Erythroblast (primary cell): Measurements from ENCODE around the gene MYO1G.
A peak's percentile ranks its signal among the peaks of the same experiment; 100 is the strongest.

Experiments
- DNase-seq, 2 experiments: peaks; one replicate each; lab custom pipeline; 2025; lab: John Stamatoyannopoulos, UW
- GATA1 ChIP-seq: IDR thresholded peaks from 2 replicates; pipeline ENCODE4 v1.6.1; 2011; ENCODE audit warnings: low read depth, mild to moderate bottlenecking, control low read depth, low read length, moderate library complexity
- POLR2A ChIP-seq: IDR thresholded peaks from 2 replicates; pipeline ENCODE4 v1.6.1; 2011; ENCODE audit warnings: mild to moderate bottlenecking, low read length

MYO1G gene

DNA sequence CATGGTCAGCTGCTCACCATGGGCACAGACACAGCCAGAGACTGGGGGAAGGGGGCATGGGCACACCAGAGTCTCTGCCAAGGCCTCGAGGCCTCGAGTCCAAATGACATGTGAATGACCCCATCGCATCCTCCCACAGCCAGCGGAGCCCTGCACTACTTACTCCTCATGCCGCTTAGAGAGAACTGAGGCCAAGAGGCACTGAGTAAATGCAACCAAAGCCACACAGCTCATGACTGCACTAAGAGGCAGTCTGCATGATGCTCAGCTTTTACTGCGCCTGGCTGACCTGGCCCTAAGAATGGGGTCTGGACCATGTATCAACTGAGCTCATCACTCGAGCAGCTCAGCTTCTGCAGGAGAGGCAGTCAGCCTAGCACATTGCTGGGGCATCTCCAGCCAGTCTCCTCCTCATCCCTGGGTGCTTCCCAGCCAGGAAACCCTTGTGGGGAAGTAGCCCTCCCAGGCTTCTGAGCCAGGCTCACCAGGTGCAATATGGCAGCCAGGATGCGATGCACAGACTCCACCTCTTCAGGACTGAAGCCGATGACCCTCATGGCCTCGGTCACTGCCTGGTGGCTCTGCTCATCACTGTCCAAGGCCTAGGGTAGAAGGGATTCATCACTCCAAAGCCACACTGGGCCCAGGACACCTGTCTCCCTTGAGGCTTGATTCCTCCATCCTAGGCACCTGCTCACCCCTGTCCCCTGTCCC, 7.5 kb downstream of the MYO1G start:
- TF ChIP-seq POLR2A (no peak), GATA1 (no peak)
- no peak for DNase-seq

DNA sequence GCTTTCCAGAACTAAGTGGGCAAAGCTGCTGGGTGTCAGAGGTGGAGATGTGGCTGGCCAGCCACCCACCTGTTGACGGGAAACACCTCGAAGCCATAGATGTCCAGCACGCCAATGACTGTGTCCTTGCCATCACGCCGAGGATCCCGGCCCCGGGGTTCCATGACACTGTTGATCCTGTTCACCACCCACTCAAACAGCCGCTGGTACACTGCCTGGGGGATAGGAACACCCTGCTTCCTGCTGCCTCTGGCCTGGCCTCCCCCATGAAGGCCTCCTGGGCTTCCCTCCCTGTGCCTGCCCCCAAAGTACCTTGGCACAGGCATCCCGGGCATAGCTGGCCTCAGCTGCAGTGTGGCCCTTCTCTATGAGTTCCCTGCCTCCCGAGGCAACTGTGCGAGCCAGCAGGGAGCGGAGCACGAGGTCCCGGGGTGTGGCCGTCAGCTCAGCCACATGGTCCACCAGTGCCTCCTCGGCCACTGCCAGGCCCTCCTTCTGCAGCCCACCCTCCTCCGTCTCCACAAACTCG, 8.2 kb downstream of the MYO1G start:
- DNase-seq, result no peak
- TF ChIP-seq GATA1, result no peak
- no peak for TF ChIP-seq POLR2A

DNA sequence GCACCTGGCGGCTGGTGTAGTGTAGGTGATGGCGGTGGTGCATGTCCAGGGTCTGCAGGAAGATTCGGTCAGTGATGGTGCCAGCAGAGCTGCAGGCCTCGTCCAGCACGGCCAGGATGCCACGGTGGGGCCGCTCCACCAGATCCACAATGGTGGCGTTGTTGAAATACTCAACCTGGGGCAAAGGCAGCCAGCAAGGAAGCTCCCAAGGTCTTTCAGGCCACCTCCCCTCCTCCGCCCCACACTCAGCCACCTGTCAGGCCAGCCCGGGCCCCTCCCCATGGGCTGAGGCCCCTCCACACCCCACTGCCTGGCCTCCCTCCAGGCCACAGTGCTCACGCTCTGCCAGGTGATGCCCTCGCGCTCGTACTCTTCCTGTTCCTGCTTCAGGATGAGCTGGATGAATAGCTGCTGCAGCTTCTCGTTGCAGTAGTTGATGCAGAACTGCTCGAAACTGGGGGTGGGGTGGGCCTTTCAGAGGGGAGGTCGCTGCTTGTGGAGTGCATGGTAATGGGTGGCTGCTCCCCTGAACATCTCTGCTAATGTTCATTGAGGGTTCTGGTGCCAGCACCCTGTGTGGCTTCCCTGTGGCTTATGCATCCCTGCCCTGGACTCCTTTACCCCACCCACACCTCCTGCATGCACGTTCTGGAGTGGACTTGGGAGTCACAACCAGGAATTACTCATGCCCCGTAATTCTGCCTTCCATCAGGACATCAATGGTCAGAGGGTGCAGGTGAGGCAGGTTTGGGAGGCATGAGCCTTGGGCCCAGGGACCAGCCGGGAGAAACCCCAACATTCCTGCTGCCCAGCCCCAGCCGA, 8.9 kb downstream of the MYO1G start:
- no peak for TF ChIP-seq GATA1
- TF ChIP-seq POLR2A, result no peak
- no peak for DNase-seq

DNA sequence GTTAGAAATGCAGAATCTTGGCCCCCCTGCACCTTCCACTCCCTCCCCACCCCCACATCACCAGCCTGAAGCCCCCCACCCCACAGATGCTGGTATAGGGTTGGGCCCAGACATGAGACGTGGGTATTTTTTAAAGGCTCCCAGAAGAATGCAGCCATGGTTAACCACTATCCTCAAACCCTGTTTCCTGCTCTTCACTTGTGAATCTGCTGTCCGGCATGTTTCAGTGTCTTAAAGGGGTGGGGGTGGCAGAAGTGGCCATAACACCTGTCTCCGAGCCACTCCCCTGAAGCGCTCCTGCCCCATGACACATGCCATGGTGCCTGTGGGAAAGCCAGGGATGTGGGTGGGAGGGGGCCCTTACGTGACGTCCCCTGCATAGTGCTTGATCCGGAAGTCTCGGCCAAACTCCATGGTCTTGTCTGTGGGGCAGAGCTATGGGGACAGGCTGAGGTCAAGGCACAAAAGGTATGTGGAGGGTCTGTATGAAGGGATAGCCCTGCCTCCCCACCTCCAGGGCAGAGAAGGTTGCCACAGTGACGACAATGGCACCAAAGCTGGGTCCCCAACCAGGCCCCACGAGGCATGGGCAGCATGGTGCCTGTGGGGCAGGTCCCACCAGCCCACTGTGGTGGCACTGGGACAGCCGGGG, 9.6 kb downstream of the MYO1G start:
- TF ChIP-seq POLR2A, result no peak
- no peak for DNase-seq

DNA sequence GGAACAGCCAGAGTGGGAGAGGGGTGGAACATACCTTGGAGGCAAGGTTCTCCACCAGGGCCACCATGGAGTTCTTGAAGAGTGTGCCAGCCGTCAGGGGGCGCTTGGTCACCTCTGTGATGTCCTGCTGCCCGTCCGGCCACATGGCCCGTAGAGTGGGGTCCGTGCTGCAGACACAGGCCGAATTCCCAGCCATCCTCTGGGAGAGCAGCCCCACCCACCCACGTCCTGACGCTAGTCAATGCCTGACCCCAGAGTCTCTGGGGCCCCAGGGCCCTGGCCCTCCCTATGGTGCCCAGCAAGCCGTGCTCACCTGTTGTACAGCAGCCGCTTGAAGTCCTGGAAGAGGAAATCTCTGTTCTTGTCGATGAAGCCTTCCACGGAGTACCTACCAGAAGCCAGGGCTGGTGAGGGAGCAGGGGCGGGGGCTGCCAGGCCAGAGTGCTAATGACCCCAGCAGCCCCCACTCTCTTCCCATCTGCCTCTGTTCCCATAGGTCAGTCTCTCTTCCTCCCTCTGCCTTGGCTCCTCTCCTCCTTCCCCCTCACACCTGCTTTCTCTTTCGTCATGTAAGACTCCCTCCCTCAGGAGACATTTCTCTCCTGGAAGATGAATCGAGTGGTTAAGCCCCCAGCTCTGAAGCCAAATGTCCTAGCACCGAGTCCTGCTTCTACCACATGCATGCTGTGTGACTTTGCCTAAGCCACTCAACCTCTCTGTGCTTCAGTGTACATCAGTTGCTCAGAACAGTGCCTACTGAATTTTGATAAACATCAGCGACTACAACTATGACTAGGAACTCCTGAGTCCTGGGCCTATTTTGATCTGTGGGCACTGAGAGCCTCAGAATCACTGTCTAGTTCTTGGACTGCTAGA, 11.0 kb downstream of the MYO1G start:
- DNase-seq, result peak in 1 of 2 experiments; percentile 30
- TF ChIP-seq GATA1, result no peak
- no peak for TF ChIP-seq POLR2A

DNA sequence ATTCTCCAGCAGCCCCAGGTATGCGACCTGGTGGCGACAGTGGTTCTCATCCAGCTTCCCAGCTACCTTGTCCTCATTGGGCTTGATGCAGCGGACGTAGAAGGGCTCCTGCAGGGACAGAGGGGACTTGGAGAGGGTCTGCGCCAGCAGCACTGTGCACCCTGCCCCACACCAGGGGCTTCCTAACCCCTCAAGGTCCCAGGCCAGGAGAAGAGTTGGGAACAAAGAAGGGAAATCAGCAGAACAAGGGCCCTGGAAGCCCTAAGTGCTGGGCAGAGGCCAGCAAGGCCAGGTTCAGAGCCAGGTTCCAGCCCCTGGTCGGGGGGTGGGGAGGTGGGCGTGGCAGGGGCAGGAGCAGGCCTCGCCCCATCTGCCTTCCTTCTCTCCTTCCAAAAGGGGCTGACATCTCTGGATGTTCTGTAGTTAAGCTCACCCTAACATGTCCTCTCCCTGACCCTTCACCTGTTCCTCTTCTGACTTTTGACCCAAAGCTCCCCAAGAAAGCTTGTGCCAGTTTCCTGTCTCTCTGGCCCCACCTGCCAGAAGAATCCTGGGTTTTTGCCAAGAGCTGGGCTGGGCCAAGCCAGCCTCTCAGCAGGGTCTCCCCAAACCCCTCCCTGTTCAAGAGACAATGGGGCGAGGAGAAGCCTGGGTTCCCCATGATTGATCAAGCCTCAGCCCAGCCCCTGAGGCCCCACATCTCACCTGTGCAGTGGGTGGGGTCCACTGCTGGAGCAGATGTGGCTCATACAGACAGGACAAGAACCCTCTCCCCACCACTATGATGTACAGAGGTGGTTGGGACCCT, 11.9 kb downstream of the MYO1G start:
- DNase-seq, result no peak
- TF ChIP-seq POLR2A (no peak), GATA1 (no peak)

DNA sequence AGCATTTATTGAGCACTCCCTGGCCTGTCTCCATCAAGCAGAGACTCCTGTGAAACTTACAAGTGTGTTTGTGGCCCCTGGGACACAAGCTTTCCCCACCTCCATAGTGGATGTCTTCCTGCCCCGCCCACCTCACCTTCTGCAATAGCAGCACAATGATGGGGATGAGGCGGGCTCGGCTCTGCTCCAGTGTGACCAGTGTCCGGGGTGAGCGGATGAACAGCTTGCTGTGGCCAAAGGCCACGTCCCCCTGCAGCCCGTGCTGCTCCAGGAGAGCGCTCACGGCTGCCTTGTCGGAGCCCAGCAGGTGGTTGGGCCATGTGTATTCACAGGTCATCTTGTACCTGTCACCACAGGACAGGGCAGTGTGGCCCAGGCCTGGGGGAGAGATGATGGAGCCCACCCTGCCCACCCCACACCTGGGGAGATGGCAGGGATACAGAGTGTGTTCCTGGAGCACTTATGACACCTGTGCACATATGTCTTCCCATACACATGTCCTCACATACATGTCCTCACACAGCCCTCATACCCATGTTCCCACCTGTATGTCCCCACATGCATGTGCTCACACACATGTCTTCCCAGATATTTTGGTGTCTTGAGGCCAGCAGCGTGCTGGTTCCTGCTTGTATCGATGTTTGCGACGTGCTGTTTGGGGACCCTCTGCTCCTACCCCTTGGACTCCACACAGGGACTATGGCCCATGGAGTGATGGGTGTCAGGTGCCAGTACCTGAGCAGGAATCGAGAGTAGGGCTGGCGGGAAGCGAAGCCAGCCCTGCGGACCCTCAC, 12.7 kb downstream of the MYO1G start:
- DNase-seq, result no peak
- no peak for TF ChIP-seq GATA1
- no peak for TF ChIP-seq POLR2A

DNA sequence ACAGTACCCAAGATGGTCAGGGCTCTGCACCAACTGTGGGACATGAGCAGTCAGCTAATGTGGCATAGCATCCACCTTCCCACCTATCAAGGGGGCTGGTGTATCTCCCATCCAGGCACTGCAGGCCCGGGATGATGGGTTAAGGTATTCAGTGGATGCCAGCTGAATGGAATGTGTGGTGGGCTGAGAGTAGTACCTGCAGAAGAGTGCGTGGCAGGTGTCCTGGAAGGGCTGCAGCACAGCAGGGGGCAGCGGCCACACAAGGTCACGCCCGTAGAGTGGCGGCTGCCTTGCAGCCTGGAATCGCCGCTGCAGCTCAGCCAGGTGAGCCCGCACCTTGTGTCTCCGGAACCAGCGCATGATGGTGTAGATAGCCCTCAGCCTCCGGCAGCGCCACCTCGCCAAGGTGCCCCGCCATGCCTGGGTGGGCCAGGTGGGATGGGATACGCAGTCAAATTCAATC, 13.3 kb downstream of the MYO1G start:
- DNase-seq, result no peak
- TF ChIP-seq GATA1 (no peak), POLR2A (no peak)

DNA sequence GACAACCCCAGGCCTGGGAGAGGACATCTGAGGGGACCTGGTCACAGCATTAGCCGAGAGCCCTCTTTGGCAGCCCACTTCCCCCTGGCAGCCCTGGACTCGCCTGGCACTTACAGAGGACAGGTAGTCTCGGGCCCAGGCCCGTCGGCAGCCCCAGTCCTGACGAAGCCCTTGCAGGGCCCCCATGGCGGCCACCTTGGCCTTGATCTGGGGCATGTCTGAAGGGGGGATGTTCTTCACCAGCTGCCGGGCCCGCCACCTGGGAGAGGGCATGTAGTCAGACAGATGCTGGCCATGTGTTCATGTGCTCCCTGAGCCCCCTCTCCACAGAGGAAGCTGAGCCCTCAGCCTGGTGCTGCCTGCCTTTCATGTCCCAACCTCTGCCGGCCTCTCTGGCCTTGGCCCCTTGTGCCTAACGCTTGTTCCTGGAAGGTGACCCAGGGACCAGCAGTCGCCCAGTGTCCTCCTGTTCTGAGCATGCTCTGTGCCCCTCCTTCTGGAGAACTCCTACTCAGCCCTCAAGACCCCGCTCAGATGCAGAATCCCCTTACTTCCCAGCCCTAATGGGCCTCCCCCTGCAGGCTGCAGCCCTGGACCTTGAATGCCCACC, 13.9 kb downstream of the MYO1G start:
- TF ChIP-seq GATA1 (no peak), POLR2A (no peak)

DNA sequence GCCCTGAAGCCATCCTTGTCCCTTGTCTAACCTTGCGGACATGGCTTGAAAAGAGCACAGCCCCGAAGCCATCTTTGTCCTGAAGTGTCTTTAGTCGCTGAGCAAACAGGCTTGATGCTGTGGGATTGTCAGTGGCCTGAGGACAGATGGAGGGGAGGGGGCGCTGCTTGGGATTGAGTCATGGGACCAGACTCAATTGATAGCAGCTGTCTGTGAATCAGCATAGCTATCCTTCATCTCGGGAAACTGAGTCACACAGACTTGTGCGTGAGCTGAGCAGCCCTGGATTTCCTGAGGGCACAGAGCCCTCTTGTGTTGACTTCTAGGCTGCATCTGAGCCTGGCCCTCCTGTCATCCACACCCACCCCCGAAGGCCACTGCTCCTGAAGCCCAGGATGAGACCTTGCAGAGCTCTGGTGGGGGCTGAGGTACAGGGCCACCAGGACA, 14.4 kb downstream of the MYO1G start:
- no peak for TF ChIP-seq POLR2A
- peak in 1 of 2 experiments; percentile 17 for DNase-seq

More for the DNA sequence above, 13.9 kb downstream of the MYO1G start:
- no peak for DNase-seq
